ENCODE data around the gene ALLC. TPM values are rescaled to one million over a fixed set of nuclear protein-coding genes. Genes with fewer than 3 reads are reported as not detected.

The ALLC gene
- total and polyA plus RNA-seq, 2 experiments from 2014 or later = not detected

DNA sequence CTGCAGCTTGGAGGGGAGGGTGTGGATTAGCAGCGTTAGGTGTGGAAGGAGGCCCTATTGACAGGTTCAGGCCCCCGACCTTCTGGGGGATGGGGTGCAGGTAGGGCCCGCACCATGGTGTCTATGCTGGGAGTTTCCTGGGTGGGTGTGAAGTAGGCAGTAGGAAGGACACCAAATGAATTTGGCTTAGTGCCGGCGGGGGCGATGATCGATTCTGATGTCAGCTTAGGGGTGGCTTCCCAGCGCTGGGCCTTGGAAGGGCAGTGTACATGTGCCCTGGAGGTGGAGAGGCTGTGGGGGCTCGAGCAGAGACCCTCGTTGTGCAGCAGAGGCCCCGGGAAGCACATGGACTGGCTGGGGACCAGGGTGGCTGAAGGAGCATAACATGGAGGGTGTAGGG, 67.0 kb downstream of the ALLC start:
- no peak for ATAC-seq
- Mint-ChIP-seq H3K9me3 (peaks cover 77% of the 10 kb centered on the region), H3K4me3 (no peak overlapping the region), H3K36me3 (ENCODE audit: low read depth) (0 out of 3 replicates have a peak, but pooled peaks cover 3% of the 10 kb centered on the region), H3K27me3 (ENCODE audit: insufficient read depth, low read depth, poor library complexity) (peaks cover 5% of the 10 kb centered on the region), H3K4me1 (peaks cover 3% of the 10 kb centered on the region; the same call in 2 of the 3 replicates), H3K27ac (no peak overlapping the region)
- Histone ChIP-seq H3K27me3 (ENCODE audit: insufficient read depth) (no peaks in the 10 kb centered on the region), H3K4me2 (no peak overlapping the region), H3K4me1 (ENCODE audit: insufficient read depth) (no peaks in the 10 kb centered on the region; the same call in 1 of the 2 replicates), H2AFZ (no peak overlapping the region), H4K20me1 (replicated peaks; ENCODE audit: insufficient read depth) (no peaks in the 10 kb centered on the region), H3K9me2 (ENCODE audit: insufficient read depth) (no peaks in the 10 kb centered on the region), H3K79me2 (replicated peaks; ENCODE audit: insufficient read depth) (no peaks in the 10 kb centered on the region), H3K36me3 (ENCODE audit: insufficient read depth) (no peaks in the 10 kb centered on the region), H3F3A (replicated peaks; ENCODE audit: low read depth) (no peaks in the 10 kb centered on the region), H3K4me3 (no peak overlapping the region), H3K27ac (ENCODE audit: low read depth) (no peak overlapping the region)
- DNase-seq (ENCODE audit: low spot score) = no peak
- TF ChIP-seq, protein P1, sequence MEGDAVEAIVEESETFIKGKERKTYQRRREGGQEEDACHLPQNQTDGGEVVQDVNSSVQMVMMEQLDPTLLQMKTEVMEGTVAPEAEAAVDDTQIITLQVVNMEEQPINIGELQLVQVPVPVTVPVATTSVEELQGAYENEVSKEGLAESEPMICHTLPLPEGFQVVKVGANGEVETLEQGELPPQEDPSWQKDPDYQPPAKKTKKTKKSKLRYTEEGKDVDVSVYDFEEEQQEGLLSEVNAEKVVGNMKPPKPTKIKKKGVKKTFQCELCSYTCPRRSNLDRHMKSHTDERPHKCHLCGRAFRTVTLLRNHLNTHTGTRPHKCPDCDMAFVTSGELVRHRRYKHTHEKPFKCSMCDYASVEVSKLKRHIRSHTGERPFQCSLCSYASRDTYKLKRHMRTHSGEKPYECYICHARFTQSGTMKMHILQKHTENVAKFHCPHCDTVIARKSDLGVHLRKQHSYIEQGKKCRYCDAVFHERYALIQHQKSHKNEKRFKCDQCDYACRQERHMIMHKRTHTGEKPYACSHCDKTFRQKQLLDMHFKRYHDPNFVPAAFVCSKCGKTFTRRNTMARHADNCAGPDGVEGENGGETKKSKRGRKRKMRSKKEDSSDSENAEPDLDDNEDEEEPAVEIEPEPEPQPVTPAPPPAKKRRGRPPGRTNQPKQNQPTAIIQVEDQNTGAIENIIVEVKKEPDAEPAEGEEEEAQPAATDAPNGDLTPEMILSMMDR (conservative IDR thresholded peaks at IDR 0.05; ENCODE audit: low read depth in 2 of 2) = no peak
- TF ChIP-seq, protein P2, sequence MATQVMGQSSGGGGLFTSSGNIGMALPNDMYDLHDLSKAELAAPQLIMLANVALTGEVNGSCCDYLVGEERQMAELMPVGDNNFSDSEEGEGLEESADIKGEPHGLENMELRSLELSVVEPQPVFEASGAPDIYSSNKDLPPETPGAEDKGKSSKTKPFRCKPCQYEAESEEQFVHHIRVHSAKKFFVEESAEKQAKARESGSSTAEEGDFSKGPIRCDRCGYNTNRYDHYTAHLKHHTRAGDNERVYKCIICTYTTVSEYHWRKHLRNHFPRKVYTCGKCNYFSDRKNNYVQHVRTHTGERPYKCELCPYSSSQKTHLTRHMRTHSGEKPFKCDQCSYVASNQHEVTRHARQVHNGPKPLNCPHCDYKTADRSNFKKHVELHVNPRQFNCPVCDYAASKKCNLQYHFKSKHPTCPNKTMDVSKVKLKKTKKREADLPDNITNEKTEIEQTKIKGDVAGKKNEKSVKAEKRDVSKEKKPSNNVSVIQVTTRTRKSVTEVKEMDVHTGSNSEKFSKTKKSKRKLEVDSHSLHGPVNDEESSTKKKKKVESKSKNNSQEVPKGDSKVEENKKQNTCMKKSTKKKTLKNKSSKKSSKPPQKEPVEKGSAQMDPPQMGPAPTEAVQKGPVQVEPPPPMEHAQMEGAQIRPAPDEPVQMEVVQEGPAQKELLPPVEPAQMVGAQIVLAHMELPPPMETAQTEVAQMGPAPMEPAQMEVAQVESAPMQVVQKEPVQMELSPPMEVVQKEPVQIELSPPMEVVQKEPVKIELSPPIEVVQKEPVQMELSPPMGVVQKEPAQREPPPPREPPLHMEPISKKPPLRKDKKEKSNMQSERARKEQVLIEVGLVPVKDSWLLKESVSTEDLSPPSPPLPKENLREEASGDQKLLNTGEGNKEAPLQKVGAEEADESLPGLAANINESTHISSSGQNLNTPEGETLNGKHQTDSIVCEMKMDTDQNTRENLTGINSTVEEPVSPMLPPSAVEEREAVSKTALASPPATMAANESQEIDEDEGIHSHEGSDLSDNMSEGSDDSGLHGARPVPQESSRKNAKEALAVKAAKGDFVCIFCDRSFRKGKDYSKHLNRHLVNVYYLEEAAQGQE (IDR thresholded peaks at IDR 0.05; ENCODE audit: unreplicated experiment) = no peak
- TF ChIP-seq ZNF331 (CRISPR knock-in tag; IDR thresholded peaks at IDR 0.05; ENCODE audit: low read depth) (no peak), JUNB (IDR thresholded peaks at IDR 0.05; ENCODE audit: unreplicated experiment) (no peak), NANOG (IDR thresholded peaks at IDR 0.05; ENCODE audit: borderline replicate concordance) (no peak), ZNF114 (CRISPR knock-in tag; IDR thresholded peaks at IDR 0.05) (no peak), ZNF462 (CRISPR knock-in tag; IDR thresholded peaks at IDR 0.05) (no peak), EZH2phosphoT487 (IDR thresholded peaks at IDR 0.05; ENCODE audit: unreplicated experiment) (no peak), EZH2 (IDR thresholded peaks at IDR 0.05; ENCODE audit: low read depth, unreplicated experiment) (no peak), STAT1 (IDR thresholded peaks at IDR 0.05; ENCODE audit: unreplicated experiment) (no peak), CREB1 (CRISPR knock-in tag; IDR thresholded peaks at IDR 0.05; ENCODE audit: low read depth) (no peak), POLR2AphosphoS5 (IDR thresholded peaks at IDR 0.05; ENCODE audit: low read depth) (no peak), ETS1 (IDR thresholded peaks at IDR 0.05) (no peak)

Measured in GM23338 (cell line).